Common myeloid progenitor, CD34-positive (primary cell): ENCODE data around the gene TMEM69. TPM values are rescaled to one million over a fixed set of nuclear protein-coding genes. Genes with fewer than 3 reads are reported as not detected.

ENCODE experiments used
- CTCF ChIA-PET: fragments of 350-600 bp; sonication (Branson Sonifier 250); formaldehyde crosslinking; loops from one replicate; lab custom pipeline; 2021; ENCODE audit warnings: antibody characterized with exemption; lab: Charles Lee
- POLR2A ChIA-PET: fragments of 350-600 bp; sonication (Branson Sonifier 250); formaldehyde crosslinking; loops from one replicate; lab custom pipeline; 2021; ENCODE audit warnings: antibody characterized with exemption; lab: Charles Lee
- DNase-seq, 3 donors: peaks; one replicate each; pipeline versions ENCODE4 v3.0.0 to v3.0.0-alpha.2; 2013
- H3K27ac ChIP-seq, 2 experiments: 1 replicate in 1 of 2; 2 replicates in 1 of 2; pipeline ENCODE4 v1.7.0; 2013; ENCODE audit warnings: inconsistent platforms in 2 of 2, low read length in 2 of 2, mild to moderate bottlenecking in 2 of 2, low read depth in 1 of 2, moderate library complexity in 1 of 2; ENCODE audit not compliant: severe bottlenecking in 2 of 2, insufficient read depth in 1 of 2, poor library complexity in 1 of 2
- H3K27me3 ChIP-seq, 5 experiments: replicated peaks in 2 of 5; 1 replicate in 3 of 5; 2 replicates in 2 of 5; pipeline versions ENCODE4 v1.6.1 to v1.7.0; 2013; ENCODE audit warnings: low read length in 4 of 5, mild to moderate bottlenecking in 2 of 5, moderate library complexity in 2 of 5, inconsistent platforms in 1 of 5; ENCODE audit not compliant: insufficient read depth in 5 of 5, control insufficient read depth in 4 of 5
- H3K36me3 ChIP-seq, 4 experiments: 1 replicate in 2 of 4; 2 replicates in 2 of 4; pipeline versions ENCODE4 v1.6.1 to v1.7.0; 2013; ENCODE audit warnings: low read length in 3 of 4, control low read depth in 1 of 4, mild to moderate bottlenecking in 1 of 4; ENCODE audit not compliant: control insufficient read depth in 4 of 4, insufficient read depth in 4 of 4
- H3K4me1 ChIP-seq, 4 experiments: 1 replicate in 3 of 4; 2 replicates in 1 of 4; pipeline versions ENCODE4 v1.6.1 to v1.7.1; 2013; ENCODE audit warnings: low read length in 3 of 4, mild to moderate bottlenecking in 3 of 4, control low read depth in 1 of 4, inconsistent platforms in 1 of 4, moderate library complexity in 1 of 4; ENCODE audit not compliant: control insufficient read depth in 4 of 4, insufficient read depth in 4 of 4; ENCODE audit errors: control extremely low read depth in 1 of 4
- H3K4me3 ChIP-seq, 7 experiments: 1 replicate in 4 of 7; 2 replicates in 3 of 7; pipeline versions ENCODE4 v1.5.1 to v1.7.0; 2013; ENCODE audit warnings: mild to moderate bottlenecking in 7 of 7, low read length in 6 of 7, moderate library complexity in 6 of 7, inconsistent platforms in 2 of 7, low read depth in 2 of 7, control low read depth in 1 of 7; ENCODE audit not compliant: insufficient read depth in 4 of 7, control insufficient read depth in 1 of 7; ENCODE audit errors: extremely low read depth in 1 of 7
- H3K9me3 ChIP-seq, 5 experiments: 1 replicate in 4 of 5; 2 replicates in 1 of 5; pipeline versions ENCODE4 v1.6.1 to v1.7.1; 2013; ENCODE audit warnings: low read length in 4 of 5, mild to moderate bottlenecking in 2 of 5, inconsistent platforms in 1 of 5, low read depth in 1 of 5, moderate library complexity in 1 of 5; ENCODE audit not compliant: control insufficient read depth in 4 of 5, insufficient read depth in 2 of 5; ENCODE audit errors: control extremely low read depth in 1 of 5
- WGBS: methylation state at CpG from one replicate; pipeline ENCODE4 v1.1.5; 2013; ENCODE audit not compliant: insufficient coverage; 5-methylcytosine and 5-hydroxymethylcytosine counted together
- polyA plus RNA-seq: library from polyadenylated mRNA; unstranded; fragments of 120-200 nt; gene quantifications from one replicate; pipeline ENCODE4 v1.2.1, GENCODE V29; 2013

Gene TMEM69
- 52.5 TPM for polyA plus RNA-seq

- peak; percentile 93 to 94 (median 94) for DNase-seq
- Histone ChIP-seq H3K4me3 (peak within 1 kb of the TSS; percentile 94 to 100 (median 100)), H3K9me3 (no peaks in the 10 kb centered on the region), H3K4me1 (peaks cover 10 to 42% (median 24%) of the 10 kb centered on the region in 4 experiments), H3K36me3 (peaks cover 0 to 20% (median 14%) of the 10 kb centered on the region in 4 experiments), H3K27ac (peak within 1 kb of the TSS; percentile 91 to 99), H3K27me3 (no peaks in the 10 kb centered on the region)
- WGBS: 1% methylated on average over 16 of the region's 24 CpGs
- CTCF ChIA-PET: interaction anchor here (1.0 kb wide), 1 partner anchor 29 kb away, joined by 4 read pairs; no protein-coding TSS in a partner anchor
- POLR2A ChIA-PET: no interaction called here
These were observed at the start of gene TMEM69 for GRCh38 chr1:45687754-45688740. Gene TMEM69, plus strand, starts transcription at chr1:45688181. Its CDS starts 2,888 bp downstream, at chr1:45691069.

GRCh38 chr1:45640293-45640692 lies 47.7 kb upstream of the TMEM69 start:
- DNase-seq: no peak
- ChIA-PET POLR2A (no interaction called here), CTCF (interaction anchor here (1.6 kb wide), 1 partner anchor 11 kb away, joined by 3 read pairs; no protein-coding TSS in a partner anchor)
- peaks cover 38 to 72% (median 61%) of the 10 kb centered on the region in 4 experiments for H3K36me3 ChIP-seq
- H3K4me3 ChIP-seq: no peak overlapping the region
- H3K4me1 ChIP-seq: no peaks in the 10 kb centered on the region
- H3K9me3 ChIP-seq: no peaks in the 10 kb centered on the region
- no CpG with 5 or more reads among the region's 1 CpG for WGBS
- no peaks in the 10 kb centered on the region for H3K27me3 ChIP-seq
- H3K27ac ChIP-seq: no peak overlapping the region

- Histone ChIP-seq H3K4me3 (no peak overlapping the region), H3K9me3 (no peaks in the 10 kb centered on the region), H3K36me3 (peaks cover 22 to 70% (median 48%) of the 10 kb centered on the region in 4 experiments), H3K4me1 (peaks cover 0 to 9% (median 4%) of the 10 kb centered on the region in 4 experiments), H3K27me3 (no peaks in the 10 kb centered on the region), H3K27ac (no peak overlapping the region)
- no peak for DNase-seq
- CTCF ChIA-PET: interaction anchor here (0.6 kb wide), 1 partner anchor 1934 kb away, joined by 3 read pairs; no protein-coding TSS in a partner anchor
- POLR2A ChIA-PET: interaction anchor here (0.6 kb wide), 1 partner anchor 1072 kb away, joined by 4 read pairs; no protein-coding TSS in a partner anchor
- WGBS: 80% methylated on average over 1 of the region's 5 CpGs
These were observed 44.7 kb upstream of the TMEM69 start for GRCh38 chr1:45643321-45643720.

GRCh38 chr1:45643978-45644377 lies 44.0 kb upstream of the TMEM69 start:
- ChIA-PET CTCF (interaction anchor here (0.6 kb wide), 2 partner anchors 47 to 1934 kb away, joined by 3 read pairs; no protein-coding TSS in a partner anchor), POLR2A (interaction anchor here (0.6 kb wide), 2 partner anchors 447 to 1072 kb away, joined by 4 to 5 read pairs; no protein-coding TSS in a partner anchor)
- no peaks in the 10 kb centered on the region for H3K27me3 ChIP-seq
- no peak overlapping the region for H3K4me3 ChIP-seq
- H3K36me3 ChIP-seq: peaks cover 22 to 70% (median 46%) of the 10 kb centered on the region in 4 experiments
- H3K27ac ChIP-seq: peak overlapping the region in 1 of 2 experiments; percentile 17
- no peak for DNase-seq
- peaks cover 0 to 9% (median 4%) of the 10 kb centered on the region in 4 experiments for H3K4me1 ChIP-seq
- H3K9me3 ChIP-seq: no peaks in the 10 kb centered on the region

- ChIA-PET POLR2A (interaction anchor here (0.6 to 1.3 kb wide), 2 partner anchors 17 to 446 kb away, joined by 3 to 5 read pairs; no protein-coding TSS in a partner anchor), CTCF (interaction anchor here (1.0 kb wide), 1 partner anchor 9 kb away, joined by 3 read pairs; no protein-coding TSS in a partner anchor)
- no peak for DNase-seq
- Histone ChIP-seq H3K4me3 (no peak overlapping the region), H3K4me1 (peaks cover 0 to 9% (median 4%) of the 10 kb centered on the region in 4 experiments), H3K9me3 (no peaks in the 10 kb centered on the region), H3K36me3 (peaks cover 20 to 72% (median 47%) of the 10 kb centered on the region in 4 experiments), H3K27me3 (no peaks in the 10 kb centered on the region), H3K27ac (peak overlapping the region in 1 of 2 experiments; percentile 17)
- 100% methylated on average over 2 of the region's 2 CpGs for WGBS
These were observed 43.3 kb upstream of the TMEM69 start for GRCh38 chr1:45644661-45645060.

GRCh38 chr1:45647248-45648021 lies 40.5 kb upstream of the TMEM69 start:
- peak in 2 of 3 donors; percentile 34 to 35 for DNase-seq
- peaks cover 0 to 9% (median 4%) of the 10 kb centered on the region in 4 experiments for H3K4me1 ChIP-seq
- 88% methylated on average over 8 of the region's 9 CpGs for WGBS
- H3K4me3 ChIP-seq: no peak overlapping the region
- no peak overlapping the region for H3K27ac ChIP-seq
- POLR2A ChIA-PET: no interaction called here
- CTCF ChIA-PET: interaction anchor here (0.9 to 1.2 kb wide), 2 partner anchors 12 to 18 kb away, joined by 3 read pairs; no protein-coding TSS in a partner anchor
- no peaks in the 10 kb centered on the region for H3K27me3 ChIP-seq
- H3K9me3 ChIP-seq: no peaks in the 10 kb centered on the region
- peaks cover 17 to 73% (median 45%) of the 10 kb centered on the region in 4 experiments for H3K36me3 ChIP-seq
